Left lobe of liver (tissue), 2 donors: ENCODE measurements around the gene TMEM120A. TPM values are rescaled to one million over a fixed set of nuclear protein-coding genes. Genes with fewer than 3 reads are reported as not detected.
"Not testable (repeated sequence)": the region's sequence is repeated elsewhere in the genome, so short reads cannot be mapped to it uniquely, and the experiment has no call there.

ENCODE experiments used
- ATAC-seq: fragments of 200-7000 bp; cut with Tn5 transposase; one replicate; pipeline ENCODE4 v1.9.1; 2020; ENCODE audit warnings: mild to moderate bottlenecking, moderate library complexity
- DNase-seq: peaks from one replicate; pipeline ENCODE4 v3.0.0-alpha.2; 2020; ENCODE audit warnings: low spot score
- total RNA-seq: library from RNA; stranded (reverse); gene quantifications from one replicate; pipeline ENCODE4 v1.2.1, GENCODE V29; 2021
- donor health status: DM: no; HTN: no; CAD: no; lungs with moderate emphysema.
- donor health status: DM: no; HTN: yes; CAD: no.

TMEM120A gene
- 79.6 TPM for total RNA-seq

DNA sequence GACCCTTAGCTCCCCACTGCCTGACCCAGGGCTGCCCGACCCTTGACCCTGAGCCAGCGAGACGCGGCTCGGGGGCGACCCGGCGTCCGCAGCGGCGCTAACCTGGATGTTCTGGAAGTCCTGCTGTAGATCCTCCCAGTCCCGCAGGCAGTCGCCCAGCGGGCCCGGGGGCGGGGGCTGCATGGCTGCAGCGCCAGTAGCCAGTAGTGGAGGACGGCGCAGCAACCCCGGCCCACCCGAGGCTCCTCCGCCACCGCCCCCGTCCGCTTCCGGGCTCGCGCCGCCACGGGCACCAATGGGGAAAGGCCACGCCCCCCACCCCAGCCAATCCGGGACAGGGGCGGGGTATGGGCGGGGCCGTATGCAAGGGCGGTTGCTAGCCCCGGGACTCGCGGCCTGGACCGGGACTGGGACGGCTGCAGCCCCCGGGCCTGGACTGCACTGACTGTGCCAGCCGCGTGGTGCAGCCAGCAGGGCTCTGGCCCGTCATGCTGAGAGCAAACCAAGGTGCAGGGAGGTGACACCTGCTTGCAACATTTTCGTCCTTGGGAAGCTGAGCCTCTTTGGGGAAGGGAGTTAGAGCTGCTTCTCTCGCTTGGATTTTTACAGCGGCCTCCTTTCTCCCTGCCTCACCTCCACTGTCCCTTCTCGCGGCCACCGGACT lies at the start of gene TMEM120A:
TSS of gene TMEM120A (minus strand) at position 208 of the 664 bp plus-strand sequence. CDS start at position 183, 25 bp downstream.
- peak; percentile 80 for ATAC-seq

DNA sequence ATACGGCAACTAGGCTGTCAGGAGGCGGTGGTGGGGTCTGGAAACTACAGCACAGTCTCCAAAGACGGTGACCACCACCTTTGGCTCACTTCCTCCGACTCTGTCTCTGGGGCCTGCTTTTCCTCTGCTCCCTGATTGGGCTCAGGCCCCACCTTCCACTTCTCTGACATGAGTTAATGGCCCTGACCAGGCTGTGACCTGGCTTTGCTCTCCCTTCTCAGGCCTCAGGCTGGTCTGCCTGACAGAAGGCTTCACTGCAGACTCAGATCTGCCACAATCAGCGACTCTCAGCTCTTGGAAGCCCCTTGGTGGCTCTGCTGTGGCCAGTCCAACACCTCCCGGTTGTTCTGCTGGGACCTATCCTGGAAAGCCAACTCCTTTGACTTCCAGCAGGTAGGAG lies 45.7 kb upstream of the TMEM120A start:
- DNase-seq: no peak
- ATAC-seq: no peak

More for the DNA sequence above, at the start of gene TMEM120A:
- peak; percentile 99 for DNase-seq

DNA sequence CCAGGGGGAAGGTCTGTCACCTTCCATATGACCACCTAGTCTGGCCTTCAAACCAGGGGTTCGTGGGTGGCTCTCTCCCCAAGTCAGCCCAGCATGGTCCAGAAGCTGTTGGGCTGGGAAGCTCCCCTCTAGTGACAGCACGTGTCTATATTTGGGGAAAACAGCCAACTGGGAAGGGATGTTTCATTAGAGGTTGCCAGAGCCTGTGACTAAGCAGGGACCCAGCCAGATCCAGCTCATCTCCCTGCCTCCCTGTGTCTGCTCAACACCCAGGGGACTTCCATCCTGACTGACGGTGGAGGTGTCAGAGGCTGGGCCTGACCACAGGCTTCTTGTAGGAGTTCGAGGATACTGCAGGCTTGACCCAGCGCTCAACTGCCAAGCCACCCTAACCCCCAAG lies 42.9 kb upstream of the TMEM120A start:
- DNase-seq: no peak
- peak; percentile 37 for ATAC-seq

DNA sequence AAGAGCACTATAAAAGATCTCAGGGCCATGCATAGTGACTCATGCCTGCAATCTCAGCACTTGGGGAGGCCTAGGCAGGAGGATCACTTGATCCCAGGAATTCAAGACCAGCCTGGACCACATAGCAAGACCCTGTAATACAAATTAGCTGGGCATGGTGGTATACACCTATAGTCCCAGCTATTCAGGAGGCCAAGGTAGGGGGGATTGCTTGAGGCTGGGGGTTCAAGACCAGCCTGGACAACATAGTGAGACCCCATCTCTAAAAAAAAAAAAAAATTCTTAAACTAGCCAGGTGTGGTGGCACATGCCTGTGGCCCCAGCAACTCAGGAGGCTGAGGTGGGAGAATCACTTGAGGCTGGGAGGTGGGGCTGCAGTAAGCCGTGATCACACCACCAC lies 37.6 kb upstream of the TMEM120A start:
- no peak for DNase-seq
- ATAC-seq: no peak

DNA sequence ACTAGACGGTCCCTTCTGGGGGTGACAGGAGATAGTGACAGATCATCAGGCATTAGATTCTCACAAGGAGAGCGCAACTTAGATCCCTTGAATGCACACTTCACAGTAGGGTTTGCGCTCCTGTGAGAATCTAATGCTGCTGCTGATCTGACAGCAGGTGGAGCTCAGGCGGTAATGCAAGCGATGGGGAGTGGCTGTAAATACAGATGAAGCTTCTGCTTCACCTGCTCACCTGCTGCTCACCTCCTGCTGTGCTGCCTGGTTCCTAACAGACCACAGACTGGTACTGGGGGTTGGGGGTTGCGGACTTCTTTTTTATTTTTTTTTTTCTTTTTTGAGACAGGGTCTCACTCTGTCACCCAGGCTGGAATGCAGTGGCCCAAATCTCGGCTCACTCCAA lies 35.3 kb upstream of the TMEM120A start:
- not testable (repeated sequence) for DNase-seq, ATAC-seq

DNA sequence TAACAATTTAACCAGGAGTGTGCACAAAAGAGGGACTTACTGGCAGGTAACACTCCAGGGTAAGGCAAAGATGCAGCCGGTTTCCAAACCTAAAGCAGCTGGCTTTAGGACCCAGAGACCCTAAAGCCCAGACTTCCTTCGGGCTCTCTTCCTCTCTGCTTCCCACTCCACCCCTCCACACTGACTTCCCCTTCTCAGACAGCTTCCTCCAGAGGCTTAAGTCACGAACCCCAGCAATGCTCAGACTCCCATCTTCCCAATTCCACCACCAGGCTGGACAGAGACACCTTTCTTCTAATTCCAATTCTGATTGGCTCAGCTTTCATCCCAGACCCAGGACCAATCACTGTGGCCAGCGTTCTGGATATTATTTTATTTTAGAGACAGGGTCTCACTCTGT lies 28.6 kb upstream of the TMEM120A start:
- ATAC-seq (peak; percentile 36), DNase-seq (no peak)

DNA sequence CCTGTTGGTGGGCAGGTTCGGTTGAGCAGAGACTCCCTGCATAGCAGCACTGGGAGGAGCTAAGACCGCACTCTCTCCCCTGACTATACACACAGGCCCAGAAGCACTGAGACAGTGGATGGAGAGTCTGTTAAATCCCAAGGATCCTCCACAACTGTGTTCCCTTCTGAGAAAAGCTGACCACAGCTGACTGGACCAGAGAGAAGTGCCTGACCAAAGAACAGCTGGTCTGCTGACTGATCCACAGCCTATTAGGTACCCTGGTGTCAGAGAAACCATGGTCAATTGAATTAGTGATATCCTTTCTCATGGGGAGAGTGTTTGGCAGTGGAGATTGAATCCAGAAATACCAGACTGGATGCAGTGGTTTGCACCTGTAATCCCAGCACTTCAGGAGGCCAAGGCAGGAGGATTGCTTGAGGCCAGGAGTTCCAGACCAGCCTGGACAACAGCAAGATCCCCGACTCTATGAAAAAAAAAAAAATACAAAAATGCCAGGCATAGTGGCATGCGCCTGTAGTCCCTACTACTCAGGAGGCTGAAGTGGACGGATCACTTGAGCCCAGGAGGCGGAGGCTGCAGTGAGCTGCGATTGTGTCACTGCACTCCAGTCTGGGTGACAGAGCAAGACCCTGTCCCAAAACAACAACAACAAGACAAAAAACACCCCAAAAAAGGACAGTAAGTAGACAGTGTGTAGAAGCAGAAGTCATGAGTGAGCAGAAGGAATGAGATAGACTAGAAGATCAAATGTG lies 27.8 kb upstream of the TMEM120A start:
- DNase-seq: no peak
- no peak for ATAC-seq

DNA sequence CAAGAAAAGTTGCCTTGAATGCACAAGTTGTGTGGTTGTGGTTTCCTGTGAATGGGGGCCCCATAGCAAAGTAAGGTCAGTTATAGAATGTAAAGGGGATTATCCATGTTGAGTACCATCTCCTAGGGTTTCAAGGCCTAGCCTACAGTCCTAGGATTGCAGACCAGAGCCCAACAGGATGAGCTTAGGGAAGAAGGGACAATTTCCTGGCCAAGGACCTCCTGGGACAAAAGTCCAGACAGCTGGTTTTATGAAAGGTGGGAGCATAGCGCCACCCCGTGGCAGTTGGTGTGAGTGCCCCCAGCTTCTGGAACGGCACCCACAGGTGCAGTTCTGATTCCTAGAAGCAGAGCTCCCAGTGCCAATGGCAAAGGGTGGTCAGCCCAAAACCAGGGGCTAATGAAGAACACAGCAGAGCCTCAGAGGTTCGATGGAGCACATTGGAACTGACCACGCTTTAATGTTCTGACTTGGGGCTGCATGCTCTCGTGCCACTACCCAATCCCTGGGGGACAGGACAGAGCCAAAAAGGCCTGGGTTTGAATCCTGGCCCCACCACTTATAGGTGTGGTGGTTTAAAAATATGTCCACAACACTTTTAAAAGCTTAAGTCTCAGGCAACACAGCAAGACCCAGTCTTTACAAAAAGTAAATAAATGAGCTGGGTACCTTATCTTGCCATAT lies 25.8 kb upstream of the TMEM120A start:
- DNase-seq (peak; percentile 82), ATAC-seq (peak; percentile 99)

DNA sequence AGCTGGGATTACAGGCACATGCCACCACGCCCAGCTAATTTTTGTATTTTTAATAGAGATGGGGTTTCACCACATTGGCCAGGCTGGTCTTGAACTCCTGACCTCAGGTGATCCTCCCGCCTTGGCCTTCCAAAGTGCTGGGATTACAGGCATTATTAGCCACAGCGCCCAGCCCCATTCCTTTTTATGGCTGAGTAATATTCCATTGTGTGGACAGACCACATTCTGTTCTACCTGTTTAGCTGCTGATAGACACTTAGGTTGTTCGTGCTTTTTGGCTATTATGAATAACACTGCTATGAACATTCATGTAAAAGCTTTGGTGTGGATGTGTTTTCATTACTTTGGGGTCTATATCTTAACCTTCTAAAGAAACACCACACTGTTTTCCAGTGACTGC lies 24.1 kb upstream of the TMEM120A start:
- DNase-seq, ATAC-seq: not testable (repeated sequence)

DNA sequence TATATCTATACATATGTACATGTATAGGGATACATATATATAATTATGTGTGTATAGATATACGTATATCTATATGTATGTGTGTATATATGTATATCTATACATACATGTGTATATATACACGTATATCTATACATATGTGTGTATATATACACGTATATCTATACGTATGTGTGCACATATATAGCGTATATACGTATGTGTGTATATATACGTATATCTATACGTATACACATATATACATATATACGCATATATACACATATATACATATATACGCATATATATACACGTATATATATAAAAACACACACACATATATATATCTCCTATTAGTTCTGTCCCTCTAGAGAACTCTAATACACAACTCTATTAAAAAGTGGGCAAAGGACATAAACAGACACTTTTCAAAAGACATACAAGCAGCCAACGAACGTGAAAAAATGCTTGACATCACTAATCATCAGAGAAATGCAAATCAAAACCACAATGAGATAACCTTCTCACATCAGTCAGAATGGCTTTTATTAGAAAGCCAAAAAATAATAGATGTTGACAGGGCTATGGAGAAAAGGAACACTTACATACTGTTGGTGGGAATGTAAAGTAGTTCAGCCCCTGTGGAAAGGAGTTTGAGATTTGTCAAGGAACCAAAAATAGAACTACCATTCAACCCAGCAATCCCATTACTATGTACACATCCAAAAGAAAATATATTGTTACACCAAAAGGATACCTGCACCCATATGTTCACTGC lies 22.0 kb upstream of the TMEM120A start:
- ATAC-seq: no peak
- no peak for DNase-seq

DNA sequence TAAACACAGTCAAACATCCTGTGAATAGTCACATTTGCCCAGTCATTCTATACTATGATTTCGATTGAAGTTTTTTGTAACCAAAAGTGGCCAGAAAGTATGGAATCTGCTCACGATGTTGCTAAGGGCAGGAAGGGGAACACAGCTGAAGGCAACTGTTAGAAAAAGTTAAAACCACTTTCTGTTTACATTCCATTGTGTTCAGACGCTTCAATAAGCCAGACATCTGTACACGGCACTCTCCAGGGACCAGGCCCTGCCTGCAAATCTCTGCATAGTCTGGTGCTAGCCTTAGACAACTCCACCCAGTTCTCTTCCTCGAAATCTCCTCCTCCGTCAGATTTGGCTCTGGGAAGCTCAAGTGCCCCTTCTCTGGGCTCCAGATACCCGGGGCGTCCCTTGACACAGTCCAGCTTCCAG lies 17.1 kb upstream of the TMEM120A start:
- ATAC-seq (no peak), DNase-seq (no peak)

DNA sequence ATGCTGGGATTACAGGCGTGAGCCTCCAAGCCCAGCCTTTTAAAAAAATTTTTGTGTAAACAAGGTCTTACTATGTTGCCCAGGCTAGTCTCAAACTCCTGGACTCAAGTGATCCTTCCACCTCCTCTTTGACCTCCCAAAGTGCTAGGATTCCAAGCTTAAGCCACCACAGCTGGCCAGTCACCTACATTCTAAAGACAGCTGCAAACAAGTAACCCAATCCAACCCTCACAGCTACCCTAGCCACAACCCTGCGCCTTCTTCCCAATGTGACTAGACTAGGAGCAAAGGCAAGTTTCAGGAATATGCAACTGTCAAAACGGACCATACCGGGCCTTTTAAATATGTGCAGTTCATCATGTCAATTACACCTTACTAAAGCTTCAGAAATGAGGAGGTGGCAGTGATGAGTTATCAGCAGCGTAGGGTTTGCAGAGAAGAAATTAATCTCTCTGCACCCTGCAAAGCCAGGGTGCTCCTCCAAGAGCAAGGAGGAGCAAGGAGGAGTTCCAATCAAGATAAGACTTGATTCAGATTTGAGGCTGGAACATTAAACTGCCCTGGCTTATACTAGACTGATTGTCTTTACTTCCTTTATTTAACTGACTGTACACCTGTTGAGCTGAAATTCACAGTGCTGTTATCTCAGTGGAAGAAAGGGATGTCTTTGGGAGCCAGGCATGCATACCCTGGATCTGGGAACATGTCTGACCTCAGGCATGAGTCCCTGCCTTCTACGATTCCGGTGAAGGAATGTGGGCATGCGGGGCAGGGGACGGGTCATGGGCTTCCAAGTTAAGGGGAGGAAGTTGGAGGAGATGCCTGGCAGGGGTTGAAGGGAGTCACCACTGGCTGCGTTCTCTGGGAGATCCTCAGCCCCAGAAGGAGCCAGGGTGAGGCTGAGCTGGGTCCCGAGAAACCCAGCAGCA lies 15.5 kb upstream of the TMEM120A start:
- no peak for DNase-seq

DNA sequence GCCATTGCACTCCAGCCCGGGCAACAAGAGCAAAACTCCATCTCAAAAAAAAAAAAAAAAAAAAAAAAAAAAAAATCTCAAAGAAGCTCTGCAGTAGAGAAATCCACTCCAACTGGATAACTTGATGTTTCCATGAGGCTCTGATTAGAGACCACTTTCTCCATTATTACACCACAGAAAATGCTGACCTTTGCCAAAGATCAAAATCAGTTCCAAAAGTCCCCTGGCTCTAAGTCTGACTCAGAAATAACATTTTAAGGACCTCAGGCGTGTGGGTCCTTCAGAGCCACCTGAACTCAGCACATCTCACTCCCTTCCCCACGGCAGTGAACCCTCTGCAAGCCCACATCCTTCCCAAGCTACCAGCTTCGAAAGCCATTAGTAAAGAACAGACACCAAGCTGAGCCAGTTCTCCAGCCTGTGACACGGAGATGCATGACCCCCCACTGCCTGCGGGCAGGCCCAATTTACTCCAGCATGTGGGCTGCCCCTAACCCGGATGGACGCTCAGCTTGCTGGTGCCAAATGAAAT lies 13.8 kb upstream of the TMEM120A start:
- no peak for DNase-seq
- ATAC-seq: no peak

More for the DNA sequence above, 15.5 kb upstream of the TMEM120A start:
- no peak for ATAC-seq

DNA sequence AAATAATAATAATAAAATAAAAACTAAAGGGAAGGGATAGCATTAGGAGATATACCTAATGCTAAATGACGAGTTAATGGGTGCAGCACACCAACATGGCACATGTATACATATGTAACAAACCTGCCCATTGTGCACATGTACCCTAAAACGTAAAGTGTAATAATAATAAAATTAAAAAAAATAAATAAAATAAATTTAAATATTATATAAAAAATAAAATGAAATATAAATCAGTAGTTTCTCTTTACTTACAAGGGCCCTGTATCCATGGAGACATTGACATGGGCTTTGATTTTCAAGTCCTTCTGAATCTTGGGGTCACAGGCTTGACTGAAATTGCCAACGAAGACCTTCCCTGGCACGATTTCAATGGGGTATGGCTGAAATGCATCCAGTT lies 10.6 kb upstream of the TMEM120A start:
- ATAC-seq, DNase-seq: not testable (repeated sequence)

DNA sequence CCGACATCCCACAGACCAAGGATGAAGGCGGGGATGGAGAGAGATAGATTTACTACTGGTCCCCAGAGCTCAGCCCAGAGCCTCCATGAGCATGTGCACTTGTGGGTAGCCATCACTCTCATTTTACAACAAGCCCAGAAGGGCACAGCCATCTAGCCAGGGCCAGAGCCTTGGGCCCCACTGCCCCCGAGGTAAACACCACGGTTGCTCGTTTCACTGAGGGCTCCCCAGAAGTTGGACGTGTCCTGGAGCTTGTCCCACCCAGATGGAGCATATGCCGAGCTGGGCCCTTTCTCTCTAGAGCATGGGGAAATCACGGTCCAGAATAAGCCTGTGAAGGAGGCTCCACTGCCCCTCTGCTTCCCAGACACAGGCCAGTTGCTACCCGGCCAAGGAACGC lies 9.0 kb upstream of the TMEM120A start:
- no peak for DNase-seq
- no peak for ATAC-seq

DNA sequence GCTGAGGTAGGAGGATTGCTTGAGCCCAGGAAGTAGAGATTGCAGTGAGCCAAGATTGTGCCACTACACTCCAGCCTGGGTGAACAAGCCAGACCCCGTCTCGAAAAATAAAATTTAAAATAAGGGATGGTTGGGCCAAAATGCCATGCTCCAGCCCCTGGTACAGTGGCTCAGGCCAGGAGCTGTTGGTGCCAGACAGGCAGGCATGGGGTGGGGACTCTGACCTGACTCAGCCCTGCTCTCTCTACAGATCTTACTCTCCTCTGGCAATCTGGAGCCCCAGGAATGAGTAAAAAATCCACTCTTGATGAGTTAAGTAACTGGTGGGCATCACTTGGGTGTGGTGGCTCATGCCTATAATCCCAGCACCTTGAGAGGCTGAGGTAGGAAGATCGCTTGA lies 8.4 kb upstream of the TMEM120A start:
- no peak for ATAC-seq

DNA sequence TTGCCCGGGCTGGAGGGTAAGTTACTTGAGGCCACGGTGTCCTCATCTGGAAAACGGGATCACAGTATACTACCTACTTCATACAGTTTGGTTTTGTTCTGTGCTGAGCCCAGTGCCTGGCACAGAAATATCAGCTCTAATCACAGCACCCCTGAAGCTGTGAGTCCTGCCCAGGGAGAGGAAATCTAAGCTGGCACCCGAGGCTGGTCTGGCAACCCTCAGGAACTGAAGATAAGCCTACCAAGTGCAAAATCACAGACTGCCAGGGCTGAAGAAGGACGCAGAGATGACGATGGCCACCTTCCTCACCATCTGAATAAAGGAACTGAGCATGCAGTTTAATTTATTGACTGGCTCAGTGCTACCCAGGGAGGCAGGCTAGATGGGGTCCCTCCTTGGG lies 7.7 kb upstream of the TMEM120A start:
- DNase-seq (no peak), ATAC-seq (no peak)

More for the DNA sequence above, 8.4 kb upstream of the TMEM120A start:
- DNase-seq: no peak

DNA sequence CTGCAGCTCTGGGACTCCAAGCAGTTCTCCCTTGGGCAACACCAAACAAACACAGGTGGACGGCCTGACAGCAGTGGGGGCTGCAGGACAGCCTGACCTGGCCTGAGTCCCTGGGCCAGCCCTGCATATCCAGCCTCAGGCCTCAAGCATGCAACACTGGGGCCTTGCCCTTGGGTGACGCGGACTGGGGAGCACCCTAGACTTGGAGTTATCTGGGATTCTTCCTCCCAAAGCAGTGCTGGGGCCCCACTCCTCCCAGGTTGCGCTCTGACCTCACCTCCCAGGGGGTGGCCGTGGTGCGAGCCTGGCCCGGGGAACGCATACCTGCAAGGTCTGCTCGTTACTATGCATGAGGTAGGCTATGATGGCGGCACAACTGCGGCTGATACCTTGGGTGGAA lies 6.2 kb upstream of the TMEM120A start:
- no peak for DNase-seq
- no peak for ATAC-seq

DNA sequence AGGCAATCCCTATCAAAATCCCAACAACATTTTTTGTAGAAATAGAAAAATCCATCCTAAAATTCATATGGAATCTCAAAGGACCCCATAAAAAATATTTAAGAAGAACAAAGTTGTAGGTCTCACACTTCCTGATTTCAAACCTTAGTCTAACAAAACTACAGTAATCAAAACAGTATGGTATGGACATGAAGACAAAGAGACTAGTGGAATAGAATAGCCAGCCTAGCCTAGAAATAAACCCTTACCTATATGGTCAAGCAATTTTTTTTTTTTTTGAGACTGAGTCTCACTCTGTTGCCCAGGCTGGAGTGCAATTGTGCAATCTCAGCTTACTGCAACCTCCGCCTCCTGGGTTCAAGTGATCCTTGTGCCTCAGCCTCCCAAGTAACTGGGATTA lies 3.6 kb upstream of the TMEM120A start:
- DNase-seq: no peak
- no peak for ATAC-seq

DNA sequence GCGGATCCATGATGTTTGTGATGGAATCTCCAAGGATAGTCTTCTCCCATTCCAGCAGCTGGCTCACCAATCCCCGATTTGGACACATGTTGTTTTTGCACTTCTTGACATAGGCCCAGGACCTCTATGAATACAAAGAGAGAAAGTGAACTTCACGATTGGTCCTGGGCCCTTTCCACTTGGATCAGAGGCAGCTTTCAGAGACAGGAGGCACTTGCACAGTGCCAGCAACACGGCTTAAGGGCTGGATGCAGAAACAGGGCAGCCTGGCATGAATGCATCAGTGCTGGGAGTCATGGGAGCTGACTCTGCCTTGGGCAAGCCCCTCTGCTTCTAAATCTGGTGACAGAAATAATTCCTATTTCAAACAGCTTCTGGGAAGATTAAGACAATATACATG lies 2.1 kb upstream of the TMEM120A start:
- ATAC-seq (no peak), DNase-seq (no peak)
